ENCODE data around the gene DHX29.

The DHX29 gene

GRCh38 chr5:55313870-55314617 lies 6.5 kb upstream of the DHX29 start:
- no peak for DNase-seq (ENCODE audit: insufficient read length, low spot score)
- FAIRE-seq, result peak; percentile 91
- TF ChIP-seq CTCF (IDR thresholded peaks at IDR 0.05; ENCODE audit: insufficient read depth, missing control alignments), result no peak

GRCh38 chr5:55308254-55308836 lies 851 bp upstream of the DHX29 start:
- FAIRE-seq (no peak), DNase-seq (ENCODE audit: insufficient read length, low spot score) (no peak)
- peak; percentile 26 for TF ChIP-seq CTCF (IDR thresholded peaks at IDR 0.05; ENCODE audit: insufficient read depth, missing control alignments)

- no peak for TF ChIP-seq CTCF (IDR thresholded peaks at IDR 0.05; ENCODE audit: insufficient read depth, missing control alignments)
- DNase-seq (ENCODE audit: insufficient read length, low spot score), result no peak
- no peak for FAIRE-seq
Observed at GRCh38 chr5:55306641-55307382, 682 bp downstream of the DHX29 start.

GRCh38 chr5:55305345-55305744 lies 2.1 kb downstream of the DHX29 start:
- DNase-seq (ENCODE audit: insufficient read length, low spot score) (no peak), FAIRE-seq (no peak)
- TF ChIP-seq CTCF (IDR thresholded peaks at IDR 0.05; ENCODE audit: insufficient read depth, missing control alignments), result no peak

GRCh38 chr5:55304584-55304983 lies 2.9 kb downstream of the DHX29 start:
- TF ChIP-seq CTCF (IDR thresholded peaks at IDR 0.05; ENCODE audit: insufficient read depth, missing control alignments), result no peak
- FAIRE-seq (no peak), DNase-seq (ENCODE audit: insufficient read length, low spot score) (no peak)

GRCh38 chr5:55303238-55303690 lies 4.2 kb downstream of the DHX29 start:
- FAIRE-seq (no peak), DNase-seq (ENCODE audit: insufficient read length, low spot score) (no peak)

More at GRCh38 chr5:55303238-55303690, 4.2 kb downstream of the DHX29 start:
- TF ChIP-seq CTCF (IDR thresholded peaks at IDR 0.05; ENCODE audit: insufficient read depth, missing control alignments), result no peak
